ENCODE results near the gene TEC. TPM values are rescaled to one million over a fixed set of nuclear protein-coding genes. Genes with fewer than 3 reads are reported as not detected.

Gene TEC
- total and polyA plus RNA-seq, 11 donors: 1.1 to 4.5 (median 2.2) TPM

- ATAC-seq (peak; percentile 65 to 87 (median 86)), DNase-seq (peak; percentile 49 to 67 (median 53))
- intact Hi-C loops (cut with DNase I): loop anchor here in 8 of 10 donors (5.0 to 10.0 kb wide), 5 partner anchors 144 to 419 kb away; no protein-coding TSS in a partner anchor
- peak overlapping the region in 5 of 12 donors; percentile 10 to 42 (median 29) for H3K4me3 ChIP-seq
- peak; percentile 37 to 68 (median 54) for TF ChIP-seq CTCF (IDR thresholded peaks at IDR 0.05)
- no peak for TF ChIP-seq POLR2A (IDR thresholded peaks at IDR 0.05)
- peak overlapping the region in 8 of 12 donors; percentile 6 to 67 (median 40) for H3K27ac ChIP-seq
- no peaks in the 10 kb centered on the region for H3K27me3 ChIP-seq
- 11 to 14% (median 13%) methylated on average over 13 of the region's 13 CpGs for WGBS, 4 donors
- no peaks in the 10 kb centered on the region for H3K36me3 ChIP-seq
- H3K4me1 ChIP-seq: peaks cover 0 to 51% (median 23%) of the 10 kb centered on the region in 12 donors
- H3K9me3 ChIP-seq: no peaks in the 10 kb centered on the region
Observed at GRCh38 chr4:48127682-48128404, 141.8 kb downstream of the TEC start.

DNA sequence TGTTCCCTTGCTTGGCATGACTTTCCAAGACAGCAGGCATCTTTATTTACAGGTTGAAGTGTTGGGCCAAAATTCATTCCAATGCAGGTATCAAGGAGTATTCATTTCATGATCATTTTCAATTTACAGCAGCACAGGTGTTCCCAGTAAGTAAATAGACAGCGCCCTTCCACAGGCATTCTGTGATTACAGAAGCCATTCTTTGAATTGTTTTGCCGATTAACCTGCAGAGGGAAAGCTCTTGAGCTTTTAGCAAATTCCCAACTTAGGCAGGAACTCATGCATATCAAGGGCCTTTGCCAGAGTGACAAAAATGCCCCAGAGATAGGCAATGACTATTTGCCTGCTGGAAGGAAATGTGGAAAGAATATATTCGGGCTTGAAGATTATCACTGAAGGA, 142.4 kb downstream of the TEC start:
- H3K9me3 ChIP-seq: no peaks in the 10 kb centered on the region
- H3K27ac ChIP-seq: peak overlapping the region in 2 of 12 donors; percentile 65 to 67
- TF ChIP-seq CTCF (IDR thresholded peaks at IDR 0.05): no peak
- TF ChIP-seq POLR2A (IDR thresholded peaks at IDR 0.05): no peak
- intact Hi-C loops (cut with DNase I): loop anchor here in 8 of 10 donors (5.0 to 10.0 kb wide), 5 partner anchors 145 to 420 kb away; no protein-coding TSS in a partner anchor
- DNase-seq (no peak), ATAC-seq (no peak)
- no peaks in the 10 kb centered on the region for H3K27me3 ChIP-seq
- H3K4me3 ChIP-seq: no peak overlapping the region
- WGBS, 4 donors: 28 to 36% (median 35%) methylated on average over 3 of the region's 3 CpGs
- H3K36me3 ChIP-seq: no peaks in the 10 kb centered on the region
- peaks cover 0 to 51% (median 23%) of the 10 kb centered on the region in 12 donors for H3K4me1 ChIP-seq

- 80 to 100% (median 92%) methylated on average over 1 of the region's 1 CpG for WGBS, 4 donors
- no peak for DNase-seq
- Histone ChIP-seq H3K9me3 (no peaks in the 10 kb centered on the region), H3K4me1 (peaks cover 0 to 45% (median 22%) of the 10 kb centered on the region in 12 donors), H3K4me3 (no peak overlapping the region), H3K27me3 (no peaks in the 10 kb centered on the region), H3K36me3 (no peaks in the 10 kb centered on the region), H3K27ac (no peak overlapping the region)
- intact Hi-C loops (cut with DNase I): loop anchor here in 8 of 10 donors (5.0 to 10.0 kb wide), 5 partner anchors 146 to 421 kb away; no protein-coding TSS in a partner anchor
- TF ChIP-seq POLR2A (IDR thresholded peaks at IDR 0.05) (no peak), CTCF (IDR thresholded peaks at IDR 0.05) (no peak)
- no peak for ATAC-seq
Observed at GRCh38 chr4:48126621-48127020, 143.0 kb downstream of the TEC start.

DNA sequence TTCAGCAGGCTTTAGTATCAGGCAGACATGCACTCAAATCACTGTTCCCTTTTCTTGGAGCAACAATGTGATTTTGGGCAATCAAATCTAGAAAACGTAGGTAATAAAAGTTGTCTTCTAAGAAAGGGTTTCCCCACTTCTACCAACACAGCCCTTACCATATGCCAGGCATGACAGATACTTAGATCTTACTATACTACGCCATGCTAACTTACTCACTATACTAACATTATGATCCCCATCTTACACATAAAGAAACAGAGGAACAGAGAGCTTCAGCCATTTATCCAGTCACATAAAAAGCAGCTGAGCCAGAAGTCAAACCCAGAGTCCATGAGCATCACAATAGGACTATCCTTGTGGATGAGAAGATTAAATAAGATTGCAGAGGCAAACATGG, 144.8 kb downstream of the TEC start:
- WGBS, 4 donors: 77 to 88% (median 79%) methylated on average over 2 of the region's 2 CpGs
- ATAC-seq (no peak), DNase-seq (no peak)
- Histone ChIP-seq H3K4me3 (no peak overlapping the region), H3K27ac (no peak overlapping the region), H3K4me1 (peaks cover 0 to 30% (median 17%) of the 10 kb centered on the region in 12 donors), H3K9me3 (no peaks in the 10 kb centered on the region), H3K27me3 (no peaks in the 10 kb centered on the region), H3K36me3 (no peaks in the 10 kb centered on the region)
- TF ChIP-seq CTCF (IDR thresholded peaks at IDR 0.05) (no peak), POLR2A (IDR thresholded peaks at IDR 0.05) (no peak)
- intact Hi-C loops (cut with DNase I): loop anchor here in 8 of 10 donors (5.0 to 10.0 kb wide), 5 partner anchors 147 to 422 kb away; no protein-coding TSS in a partner anchor
